ENCODE measurements around the gene ZC3H4. TPM values are rescaled to one million over a fixed set of nuclear protein-coding genes. Genes with fewer than 3 reads are reported as not detected.

Gene ZC3H4
- total RNA-seq, 4 donors from 2014 or later, result 11.9 to 26.9 (median 17.5) TPM

GRCh38 chr19:47073574-47073973 lies 40.0 kb downstream of the ZC3H4 start:
- TF ChIP-seq CTCF (IDR thresholded peaks at IDR 0.05; ENCODE audit: low read depth), result no peak

GRCh38 chr19:47072323-47072722 lies 41.3 kb downstream of the ZC3H4 start:
- TF ChIP-seq CTCF (IDR thresholded peaks at IDR 0.05; ENCODE audit: low read depth), result no peak

GRCh38 chr19:47071731-47072130 lies 41.8 kb downstream of the ZC3H4 start:
- no peak for TF ChIP-seq CTCF (IDR thresholded peaks at IDR 0.05; ENCODE audit: low read depth)

- no peak for TF ChIP-seq CTCF (IDR thresholded peaks at IDR 0.05; ENCODE audit: low read depth)
Observed at GRCh38 chr19:47070756-47071155, 42.8 kb downstream of the ZC3H4 start.

GRCh38 chr19:47069795-47070194 lies 43.8 kb downstream of the ZC3H4 start:
- TF ChIP-seq CTCF (IDR thresholded peaks at IDR 0.05; ENCODE audit: low read depth), result no peak

- TF ChIP-seq CTCF (IDR thresholded peaks at IDR 0.05; ENCODE audit: low read depth), result no peak
Observed at GRCh38 chr19:47068876-47069406, 44.6 kb downstream of the ZC3H4 start.

GRCh38 chr19:47068246-47068645 lies 45.3 kb downstream of the ZC3H4 start:
- TF ChIP-seq CTCF (IDR thresholded peaks at IDR 0.05; ENCODE audit: low read depth), result no peak

Measured in subcutaneous adipose tissue (tissue), 4 donors.